Measurements from ENCODE around the gene ENKD1.

Gene ENKD1

GRCh38 chr16:67651847-67652246, 14.7 kb downstream of the ENKD1 start:
- DNase-seq (ENCODE audit: low read depth) = no peak
- TF ChIP-seq CTCF (conservative IDR thresholded peaks at IDR 0.05; ENCODE audit: low read depth, low read length) = no peak
- no peak overlapping the region for H3K4me3 ChIP-seq (ENCODE audit: low read depth, low read length)

DNA sequence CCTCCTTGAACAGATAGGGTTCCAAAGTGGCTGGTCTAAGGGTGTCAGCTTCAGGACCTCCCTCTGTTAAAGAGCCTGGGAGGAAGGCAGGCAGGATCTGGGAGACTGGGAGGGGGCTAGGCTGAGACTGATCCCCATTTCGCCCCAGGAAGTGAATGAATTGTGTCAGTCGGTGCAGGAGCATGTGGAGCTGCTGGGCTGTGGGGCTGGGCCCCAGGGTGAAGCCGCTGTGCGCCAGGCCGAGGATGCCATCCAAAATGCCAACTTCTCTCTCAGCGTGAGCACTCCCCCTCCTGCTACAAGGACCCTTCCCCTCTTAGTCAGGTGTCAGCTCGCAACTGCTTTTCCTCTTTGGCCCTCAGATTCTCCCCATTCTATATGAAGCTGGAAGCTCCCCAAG, 15.5 kb downstream of the ENKD1 start:
- no peak for TF ChIP-seq CTCF (conservative IDR thresholded peaks at IDR 0.05; ENCODE audit: low read depth, low read length)
- DNase-seq (ENCODE audit: low read depth) = no peak
- H3K4me3 ChIP-seq (ENCODE audit: low read depth, low read length) = no peak overlapping the region

- TF ChIP-seq CTCF (conservative IDR thresholded peaks at IDR 0.05; ENCODE audit: low read depth, low read length) = no peak
- H3K4me3 ChIP-seq (ENCODE audit: low read depth, low read length) = no peak overlapping the region
- DNase-seq (ENCODE audit: low read depth) = no peak
Observed at GRCh38 chr16:67650023-67650422, 16.5 kb downstream of the ENKD1 start.

- TF ChIP-seq CTCF (conservative IDR thresholded peaks at IDR 0.05; ENCODE audit: low read depth, low read length) = no peak
- no peak for DNase-seq (ENCODE audit: low read depth)
- H3K4me3 ChIP-seq (ENCODE audit: low read depth, low read length) = no peak overlapping the region
Observed at GRCh38 chr16:67649494-67649931, 17.0 kb downstream of the ENKD1 start.

GRCh38 chr16:67648764-67649407, 17.7 kb downstream of the ENKD1 start:
- DNase-seq (ENCODE audit: low read depth) = no peak
- TF ChIP-seq CTCF (conservative IDR thresholded peaks at IDR 0.05; ENCODE audit: low read depth, low read length) = no peak
- no peak overlapping the region for H3K4me3 ChIP-seq (ENCODE audit: low read depth, low read length)

DNA sequence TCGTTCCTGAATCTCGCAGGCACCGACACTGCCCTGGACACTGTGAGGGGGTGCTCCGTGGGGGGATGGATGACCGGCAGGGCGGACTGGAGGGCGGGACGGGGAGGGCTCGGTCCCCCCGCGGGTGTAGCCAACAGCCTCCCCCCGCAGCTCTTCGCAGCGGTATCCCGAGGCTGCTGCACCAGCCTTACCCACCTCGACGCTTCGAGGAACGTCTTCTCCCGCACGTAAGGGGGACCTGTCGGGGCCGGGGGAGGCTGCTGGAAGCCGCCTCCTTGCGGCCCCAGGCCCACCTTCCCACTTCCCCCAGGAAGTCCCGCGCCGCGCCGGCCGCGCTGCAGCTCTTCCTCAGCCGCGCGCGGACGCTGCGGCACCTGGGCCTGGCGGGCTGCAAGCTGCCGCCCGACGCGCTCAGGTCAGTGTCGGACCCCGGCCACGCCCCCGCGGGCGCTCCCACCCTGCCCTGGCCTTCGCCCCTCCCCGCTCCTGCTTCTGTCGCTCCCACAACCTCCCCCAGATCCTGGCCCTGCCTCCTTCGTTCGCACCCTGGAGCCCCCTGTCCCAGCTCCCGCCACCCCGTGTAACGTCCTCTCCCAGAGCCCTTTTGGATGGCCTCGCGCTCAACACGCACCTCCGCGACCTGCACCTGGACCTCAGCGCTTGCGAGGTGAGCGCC, 18.3 kb downstream of the ENKD1 start:
- DNase-seq (ENCODE audit: low read depth) = no peak
- H3K4me3 ChIP-seq (ENCODE audit: low read depth, low read length) = no peak overlapping the region
- no peak for TF ChIP-seq CTCF (conservative IDR thresholded peaks at IDR 0.05; ENCODE audit: low read depth, low read length)

- TF ChIP-seq CTCF (conservative IDR thresholded peaks at IDR 0.05; ENCODE audit: low read depth, low read length) = no peak
- H3K4me3 ChIP-seq (ENCODE audit: low read depth, low read length) = no peak overlapping the region
- no peak for DNase-seq (ENCODE audit: low read depth)
Observed at GRCh38 chr16:67647681-67648080, 18.9 kb downstream of the ENKD1 start.
